ENCODE results near the gene RAPGEF5.
A peak's percentile ranks its signal among the peaks of the same experiment; 100 is the strongest.

The RAPGEF5 gene

GRCh38 chr7:22346383-22347107 is 10.4 kb downstream of the RAPGEF5 start:
- no peak for DNase-seq

DNA sequence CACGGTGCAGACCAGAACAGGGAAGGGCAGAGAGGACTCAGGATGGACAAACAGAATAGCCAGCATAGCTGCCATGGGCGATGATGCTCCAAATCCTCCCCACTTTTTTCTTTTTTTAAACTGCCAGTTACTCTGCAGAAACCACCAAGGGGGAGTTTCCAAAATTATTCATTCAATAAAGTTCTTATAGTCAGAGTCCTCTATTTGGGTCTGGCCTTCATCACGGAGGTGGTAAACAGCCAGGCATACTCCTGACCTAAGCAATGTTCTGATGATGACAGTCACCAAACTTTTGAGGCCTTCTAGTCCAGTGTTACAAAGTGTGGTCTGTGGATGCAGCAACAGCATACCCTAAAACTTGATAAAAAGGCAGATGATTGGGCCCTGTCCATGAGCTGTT is 12.3 kb downstream of the RAPGEF5 start:
- DNase-seq = no peak

- no peak for DNase-seq
These were observed 13.3 kb downstream of the RAPGEF5 start for GRCh38 chr7:22343612-22344011.

DNA sequence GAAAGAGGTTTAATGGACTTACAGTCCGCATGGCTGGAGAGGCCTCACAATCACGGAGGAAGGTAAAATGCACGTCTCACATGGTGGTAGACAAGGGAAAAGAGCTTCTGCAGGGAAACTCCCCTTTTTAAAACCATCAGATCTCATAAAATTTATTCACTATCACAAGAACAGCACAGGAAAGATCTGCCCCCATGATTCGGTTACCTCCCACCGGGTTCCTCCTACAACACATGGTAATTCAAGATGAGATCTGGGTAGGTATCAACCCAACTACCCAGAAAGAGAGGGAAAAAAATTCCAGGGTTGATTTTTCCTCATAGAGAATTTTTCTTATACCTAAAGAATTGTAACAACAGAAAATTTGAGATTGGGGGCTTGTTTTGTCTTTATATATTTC is 13.9 kb downstream of the RAPGEF5 start:
- no peak for DNase-seq

DNA sequence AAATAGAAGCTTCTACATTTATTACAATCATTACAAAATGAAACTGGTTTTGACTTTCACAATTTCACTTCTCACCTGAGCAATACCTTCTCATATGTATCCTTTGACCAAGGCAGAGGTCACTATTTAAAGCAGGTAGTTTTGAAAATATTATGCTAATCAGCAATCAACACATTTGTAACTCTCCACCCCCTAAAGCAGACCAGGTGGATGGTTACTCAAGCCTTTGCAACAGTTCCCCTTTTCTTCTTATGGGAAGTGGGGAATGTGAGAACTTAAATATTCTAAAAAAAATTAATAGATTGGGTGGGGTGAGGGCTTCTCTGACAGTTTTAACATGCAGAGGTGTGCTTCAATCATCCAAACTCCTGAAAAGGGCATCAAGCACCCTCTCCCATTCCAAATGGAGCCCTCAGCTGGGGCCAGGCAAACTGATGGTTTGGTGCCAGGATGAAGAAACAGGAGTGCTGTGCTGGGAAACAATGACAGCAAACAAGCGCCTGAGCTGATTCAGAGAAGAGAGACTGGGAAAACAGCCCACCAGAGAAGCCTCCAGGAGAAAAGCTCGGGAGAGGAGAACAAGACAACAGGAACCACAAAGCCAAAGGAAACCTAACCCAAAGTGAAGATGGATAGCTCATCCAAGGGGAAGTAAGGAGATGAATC is 17.1 kb downstream of the RAPGEF5 start:
- no peak for DNase-seq

DNA sequence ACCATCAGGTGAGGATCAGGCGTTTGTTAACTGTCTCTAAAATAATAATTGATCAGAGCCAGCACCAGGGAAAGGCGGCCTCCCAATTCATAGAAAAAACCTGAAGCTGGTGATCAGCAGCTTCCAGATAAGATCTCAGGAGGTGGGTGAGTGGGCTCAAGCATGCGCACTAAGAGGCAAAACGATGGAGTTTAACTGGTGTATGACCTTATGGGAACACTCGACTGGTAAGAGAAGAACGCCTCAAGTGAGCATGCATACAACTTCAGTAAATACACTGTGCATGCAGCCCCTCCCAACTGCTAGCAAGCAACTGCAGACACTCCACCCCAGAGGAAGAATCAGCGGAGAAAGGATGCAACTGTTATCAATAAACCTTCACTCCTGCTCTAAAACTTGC is 18.1 kb downstream of the RAPGEF5 start:
- DNase-seq = no peak

DNA sequence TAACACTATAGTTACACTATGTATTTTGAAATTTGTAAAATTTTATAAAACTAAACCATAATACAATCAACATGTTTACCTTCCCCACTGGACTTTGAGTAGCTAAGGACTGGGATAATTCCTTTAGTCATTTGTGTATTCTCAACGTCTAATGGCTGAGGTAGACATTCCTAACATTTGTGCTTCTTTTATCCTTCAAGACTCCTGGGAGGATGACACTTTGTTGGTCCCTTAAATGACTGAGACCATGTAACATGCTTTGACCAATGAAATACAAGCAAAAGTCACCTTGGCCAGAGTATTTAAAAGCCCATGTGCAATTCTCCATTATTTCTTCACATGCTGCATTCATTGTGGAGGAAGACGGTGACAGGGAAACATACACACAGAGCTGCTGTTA is 18.5 kb downstream of the RAPGEF5 start:
- no peak for DNase-seq

- no peak for DNase-seq
These were observed 23.2 kb downstream of the RAPGEF5 start for GRCh38 chr7:22333680-22334141.

DNA sequence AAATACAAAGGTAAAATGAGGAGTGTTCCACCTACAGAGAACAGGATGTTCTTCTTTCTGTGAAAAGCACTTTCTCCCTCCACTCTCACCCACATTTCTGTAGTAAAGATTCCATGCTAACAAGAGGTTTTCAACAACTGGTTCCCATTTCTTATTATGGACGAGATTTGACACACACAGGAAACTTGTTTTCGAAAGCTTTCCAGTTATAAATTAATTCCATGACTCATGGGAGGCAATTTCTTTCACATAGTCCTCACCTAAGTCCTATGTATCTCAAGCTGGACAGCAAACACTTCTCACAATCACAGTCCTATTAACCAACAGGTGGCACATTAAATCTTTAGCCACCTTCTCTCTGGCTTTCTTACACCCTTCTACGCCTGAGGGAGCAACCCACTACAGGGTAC is 24.5 kb downstream of the RAPGEF5 start:
- DNase-seq = no peak

GRCh38 chr7:22331704-22332103 is 25.2 kb downstream of the RAPGEF5 start:
- no peak for DNase-seq

DNA sequence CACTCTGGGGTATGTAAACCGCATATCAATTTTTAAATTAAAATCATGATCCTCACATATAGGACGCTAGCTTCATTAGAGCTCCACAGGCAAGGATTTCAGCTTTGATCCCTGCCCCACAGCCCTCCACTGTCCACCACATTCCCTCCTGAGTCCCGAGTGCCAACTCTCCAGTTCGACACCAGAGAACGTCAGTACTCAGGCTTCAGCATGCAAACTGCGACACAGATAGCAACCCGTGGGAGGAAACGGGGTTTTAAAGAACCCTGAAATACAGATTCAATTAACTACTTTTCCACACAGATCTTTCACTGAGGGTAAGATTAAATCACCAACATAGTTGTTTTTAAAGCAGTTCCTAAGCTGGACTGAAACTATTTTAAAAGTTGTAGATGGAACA is 26.1 kb downstream of the RAPGEF5 start:
- DNase-seq = no peak

GRCh38 chr7:22329816-22330524 is 27.0 kb downstream of the RAPGEF5 start:
- no peak for DNase-seq

DNA sequence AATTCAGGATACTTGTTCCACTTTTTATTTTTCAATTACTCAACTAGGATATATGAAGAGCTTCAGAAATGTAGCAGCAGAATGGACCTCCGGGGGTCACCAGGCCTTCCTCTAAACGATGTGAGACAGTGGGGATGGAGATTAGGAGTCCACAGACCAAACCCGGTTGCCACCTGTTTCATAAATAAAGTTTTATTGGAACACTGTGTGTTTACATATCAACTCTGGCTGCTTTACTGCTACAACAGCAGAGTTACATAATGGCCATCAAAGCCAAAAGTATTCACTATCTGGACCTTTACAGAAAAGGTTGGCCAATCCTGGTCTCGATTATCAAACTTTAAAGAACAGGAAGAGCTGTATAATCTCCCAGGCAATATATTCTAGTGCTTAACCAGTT is 30.8 kb downstream of the RAPGEF5 start:
- no peak for DNase-seq

- no peak for DNase-seq
These were observed 31.3 kb downstream of the RAPGEF5 start for GRCh38 chr7:22325671-22326070.

DNA sequence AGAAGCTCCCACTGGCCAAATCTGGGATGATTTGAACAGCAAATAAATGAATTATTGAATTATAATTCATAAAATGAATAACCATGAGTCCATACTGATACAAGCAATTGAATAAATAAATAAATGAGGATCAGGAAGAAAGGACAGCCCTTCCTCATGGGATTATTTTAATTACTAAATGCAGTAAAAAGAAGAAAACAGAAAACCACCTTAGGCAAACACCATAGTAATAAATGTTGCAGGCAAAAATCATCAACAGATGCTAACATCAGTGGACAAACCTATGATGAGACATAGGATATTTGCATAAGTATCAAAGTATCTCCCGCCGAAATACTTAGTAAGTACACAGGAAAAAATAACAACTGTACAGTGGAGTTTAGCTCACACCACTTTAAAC is 33.2 kb downstream of the RAPGEF5 start:
- no peak for DNase-seq

DNA sequence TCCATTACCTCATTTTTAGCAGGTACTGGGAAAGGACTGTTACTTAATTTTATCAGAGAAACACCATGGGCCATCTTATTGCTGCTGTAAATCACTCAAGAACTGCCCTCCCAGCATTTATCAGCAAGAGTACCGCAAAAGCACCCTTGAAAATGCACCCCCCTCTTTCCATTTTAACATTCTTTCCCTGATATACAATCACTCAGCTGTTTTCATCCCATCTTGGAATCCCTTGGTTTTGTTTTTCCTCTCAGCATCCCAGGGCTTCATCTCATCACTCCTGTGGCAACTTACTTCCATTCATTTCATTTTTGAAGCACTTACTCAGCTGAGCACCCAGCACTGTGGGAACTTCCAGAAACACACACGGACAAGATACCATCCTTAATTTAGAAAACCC is 36.5 kb downstream of the RAPGEF5 start:
- no peak for DNase-seq

DNA sequence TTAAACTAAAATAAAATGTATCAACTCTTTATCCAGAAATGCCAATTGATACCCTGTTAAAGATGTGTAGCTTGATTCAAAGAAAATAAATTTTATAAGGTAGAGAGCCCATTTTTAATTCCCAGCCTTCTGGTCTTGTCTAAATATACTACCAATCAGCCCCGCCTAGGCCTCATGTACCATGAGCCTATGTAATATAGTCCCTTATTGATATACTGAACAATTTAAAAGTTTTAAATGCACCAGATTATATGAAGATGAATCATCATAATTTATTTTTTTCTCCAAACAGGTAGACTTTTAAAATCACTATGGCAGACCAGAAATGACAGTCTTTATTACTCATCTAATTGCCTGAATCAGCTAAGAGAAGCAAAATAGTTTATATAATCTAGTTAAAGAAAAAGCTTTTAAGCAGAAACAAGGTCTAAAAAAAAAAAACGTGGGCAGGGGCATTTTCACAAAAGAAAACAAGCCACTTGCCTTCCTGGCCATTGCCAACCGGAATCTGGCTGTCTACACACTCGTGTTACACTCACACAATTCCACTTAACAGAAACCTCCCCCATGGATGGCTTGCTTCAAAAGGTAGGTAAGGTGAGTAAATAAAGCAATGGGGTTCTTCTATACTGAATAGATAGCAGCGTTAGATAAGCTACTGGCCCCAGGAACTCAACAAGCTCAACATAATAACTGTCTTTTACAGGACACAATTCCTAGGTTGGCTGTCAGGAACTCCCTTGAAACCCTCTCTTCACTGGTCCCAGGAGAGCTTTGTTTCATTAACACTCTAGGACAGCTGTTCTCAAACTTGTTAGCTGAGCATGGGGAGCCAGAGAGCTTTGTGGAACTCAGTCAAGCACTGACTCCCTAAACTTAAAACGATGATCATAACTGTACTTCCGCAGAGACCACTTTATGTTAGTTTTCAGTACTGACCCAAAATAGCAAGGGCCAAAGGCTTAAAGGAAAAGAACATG is 37.2 kb downstream of the RAPGEF5 start:
- no peak for DNase-seq

GRCh38 chr7:22318376-22318775 is 38.6 kb downstream of the RAPGEF5 start:
- no peak for DNase-seq

DNA sequence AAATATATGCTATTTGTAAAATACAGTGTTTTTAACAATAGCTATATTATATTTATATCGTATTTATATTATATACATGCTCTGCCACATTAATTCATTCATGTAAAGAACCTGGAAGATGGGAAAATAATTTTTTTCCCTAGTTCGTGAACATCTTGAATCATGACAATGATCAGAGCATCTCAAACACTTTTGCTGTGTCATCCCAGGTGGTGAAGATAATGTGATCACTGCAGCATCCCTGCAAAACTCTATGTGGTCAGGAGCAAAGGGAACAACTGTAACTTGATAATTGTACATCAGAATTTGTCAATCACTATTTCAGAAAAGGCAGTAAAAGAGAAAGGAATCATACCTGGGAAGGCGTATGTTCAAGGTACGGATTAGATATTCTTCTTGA is 39.3 kb downstream of the RAPGEF5 start:
- no peak for DNase-seq

GRCh38 chr7:22316914-22317313 is 40.0 kb downstream of the RAPGEF5 start:
- DNase-seq = no peak

DNA sequence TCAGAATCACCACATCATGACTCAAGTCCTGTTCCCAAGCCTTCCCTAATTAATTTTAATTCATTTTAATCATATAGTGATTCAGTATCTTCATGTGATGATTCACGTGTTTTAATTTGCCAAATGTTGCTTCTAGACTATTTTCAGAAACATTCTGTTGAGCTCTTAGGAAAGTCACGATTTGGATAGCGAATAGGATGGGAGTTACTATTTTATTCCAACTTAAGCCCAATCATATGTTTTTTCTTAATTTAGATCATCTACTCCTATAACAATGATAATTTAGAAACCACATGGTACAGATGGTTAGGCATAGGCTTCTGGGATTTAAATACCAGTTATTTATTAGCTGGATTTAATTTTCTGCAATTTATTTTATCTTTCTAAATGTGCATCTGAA is 49.1 kb downstream of the RAPGEF5 start:
- DNase-seq = no peak

- no peak for DNase-seq
These were observed 51.2 kb downstream of the RAPGEF5 start for GRCh38 chr7:22305706-22306105.

GRCh38 chr7:22302951-22303423 is 54.0 kb downstream of the RAPGEF5 start:
- DNase-seq = peak; percentile 52

All from fibroblast of upper back skin (primary cell).